Fibroblast of gingiva (primary cell): ENCODE results near the gene WDR87.
A peak's percentile ranks its signal among the peaks of the same experiment; 100 is the strongest.

ENCODE experiments used
- DNase-seq: peaks from one replicate; pipeline ENCODE4 v3.0.0-alpha.2; 2011; ENCODE audit warnings: low read depth

The WDR87 gene

GRCh38 chr19:37905946-37906868, at the start of gene WDR87:
Gene WDR87, minus strand, starts transcription at chr19:37906594. Its CDS starts 8,355 bp downstream, at chr19:37898239.
- no peak for DNase-seq

GRCh38 chr19:37955986-37956385, 49.6 kb upstream of the WDR87 start:
- DNase-seq = no peak

GRCh38 chr19:37954421-37954874, 48.1 kb upstream of the WDR87 start:
- DNase-seq = no peak

- no peak for DNase-seq
Observed at GRCh38 chr19:37953918-37954303, 47.5 kb upstream of the WDR87 start.

GRCh38 chr19:37953171-37953917, 47.0 kb upstream of the WDR87 start:
- DNase-seq = peak; percentile 42

- DNase-seq = no peak
Observed at GRCh38 chr19:37951816-37952210, 45.4 kb upstream of the WDR87 start.

GRCh38 chr19:37950471-37951175, 44.2 kb upstream of the WDR87 start:
- no peak for DNase-seq

- no peak for DNase-seq
Observed at GRCh38 chr19:37948362-37948761, 42.0 kb upstream of the WDR87 start.

- DNase-seq = no peak
Observed at GRCh38 chr19:37947778-37948177, 41.4 kb upstream of the WDR87 start.

GRCh38 chr19:37946132-37946531, 39.7 kb upstream of the WDR87 start:
- DNase-seq = no peak

GRCh38 chr19:37943480-37943879, 37.1 kb upstream of the WDR87 start:
- no peak for DNase-seq

- DNase-seq = no peak
Observed at GRCh38 chr19:37942516-37942902, 36.1 kb upstream of the WDR87 start.

GRCh38 chr19:37941782-37942515, 35.6 kb upstream of the WDR87 start:
- no peak for DNase-seq

GRCh38 chr19:37938353-37938752, 32.0 kb upstream of the WDR87 start:
- no peak for DNase-seq

GRCh38 chr19:37936886-37937285, 30.5 kb upstream of the WDR87 start:
- no peak for DNase-seq

GRCh38 chr19:37936166-37936565, 29.8 kb upstream of the WDR87 start:
- DNase-seq = no peak

GRCh38 chr19:37935341-37935740, 28.9 kb upstream of the WDR87 start:
- no peak for DNase-seq

- DNase-seq = no peak
Observed at GRCh38 chr19:37933937-37934358, 27.6 kb upstream of the WDR87 start.

GRCh38 chr19:37932985-37933936, 26.9 kb upstream of the WDR87 start:
- DNase-seq = no peak

- peak; percentile 17 for DNase-seq
Observed at GRCh38 chr19:37931881-37932655, 25.7 kb upstream of the WDR87 start.
